Tibial artery (tissue), 4 donors: ENCODE data around the gene ETS2.

Experiments used
- DNase-seq, 2 donors: peaks; one replicate each; pipeline ENCODE4 v3.0.0-alpha.2; 2019
- H3K27ac ChIP-seq, 2 donors: fragments of 200-600 bp; sonication (generic) in 1 of 2; 1 replicate in 1 of 2; 2 replicates in 1 of 2; pipeline ENCODE4 v1.5.1; 2018 to 2019; ENCODE audit warnings: mild to moderate bottlenecking in 1 of 2
- H3K27me3 ChIP-seq, 2 donors: fragments of 200-600 bp; sonication (generic) in 1 of 2; one replicate each; pipeline versions ENCODE4 v1.5.1 to v1.6.0; 2016 to 2019
- H3K36me3 ChIP-seq, 3 donors: fragments of 200-600 bp; sonication (generic) in 2 of 3; one replicate each; pipeline ENCODE4 v1.5.1; 2016 to 2019; ENCODE audit warnings: mild to moderate bottlenecking in 2 of 3
- H3K4me1 ChIP-seq, 4 donors: fragments of 200-600 bp; sonication (generic) in 2 of 4; 1 replicate in 3 of 4; 2 replicates in 1 of 4; pipeline ENCODE4 v1.5.1; 2016 to 2019
- H3K4me3 ChIP-seq, 2 donors: fragments of 200-600 bp; sonication (generic) in 1 of 2; 1 replicate in 1 of 2; 2 replicates in 1 of 2; pipeline ENCODE4 v1.5.1; 2018 to 2019; ENCODE audit warnings: mild to moderate bottlenecking in 2 of 2
- H3K9me3 ChIP-seq, 3 donors: fragments of 200-600 bp; sonication (generic) in 1 of 3; one replicate each; pipeline ENCODE4 v1.5.1; 2016 to 2019
- intact Hi-C: fragments of 100-400 bp; cut with DNase I; formaldehyde crosslinking; loops from one replicate; pipeline ENCODE4 v1.15.0; 2023; ENCODE audit warnings: low total_unique reads
- TF ChIP-seq, protein P1 (sequence below), 2 experiments: fragments of 200-600 bp in 1 of 2; fragments of 450-650 bp in 1 of 2; IDR thresholded peaks; one replicate each; pipeline ENCODE4 v1.5.1; 2017 to 2019; ENCODE audit warnings: antibody characterized with exemption in 2 of 2, mild to moderate bottlenecking in 1 of 2, moderate library complexity in 1 of 2

The ETS2 gene

DNA sequence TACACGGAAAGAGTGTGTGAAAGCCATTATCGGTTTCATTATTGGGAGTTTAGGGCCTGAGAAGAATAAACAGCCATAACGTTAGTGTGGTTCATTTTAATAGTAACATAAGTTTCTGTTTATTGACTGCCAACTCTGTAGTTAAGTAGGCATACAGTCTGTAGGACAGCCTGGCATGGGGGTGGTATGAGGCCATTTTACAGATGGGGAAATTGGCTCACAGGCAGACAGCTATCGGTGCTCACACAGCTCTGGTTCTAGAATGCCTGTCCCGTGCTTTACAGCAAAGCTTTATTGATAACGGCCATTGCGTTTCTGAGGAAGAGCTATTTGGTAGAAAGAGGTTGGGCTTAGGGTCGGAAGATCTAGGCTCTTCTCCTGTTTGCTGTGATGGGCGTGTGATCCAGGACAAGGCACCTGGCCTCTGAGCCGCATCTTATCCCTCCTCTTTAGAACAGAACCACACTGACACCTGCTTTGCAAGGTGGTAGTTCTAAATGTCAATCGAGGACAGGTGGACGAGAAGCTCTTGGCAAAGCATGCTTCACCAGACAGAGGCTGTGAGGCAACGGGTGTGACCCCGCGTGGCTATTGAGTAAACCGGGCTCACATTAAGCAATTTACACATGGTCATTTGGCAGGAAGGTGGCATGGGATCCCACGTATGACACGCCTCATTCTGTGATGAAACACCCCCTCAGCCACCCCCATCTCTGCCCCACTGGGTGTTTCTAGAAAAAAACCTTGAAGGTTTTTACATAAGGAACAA, 14.9 kb downstream of the ETS2 start:
- Histone ChIP-seq H3K27ac (peak overlapping the region; percentile 82 to 86), H3K4me1 (peaks cover 0 to 76% (median 42%) of the 10 kb centered on the region in 4 donors), H3K4me3 (no peak overlapping the region), H3K9me3 (no peaks in the 10 kb centered on the region), H3K27me3 (no peaks in the 10 kb centered on the region), H3K36me3 (peaks cover 70 to 82% (median 81%) of the 10 kb centered on the region in 3 donors)
- intact Hi-C loops, result no loop called here
- TF ChIP-seq, protein P1, sequence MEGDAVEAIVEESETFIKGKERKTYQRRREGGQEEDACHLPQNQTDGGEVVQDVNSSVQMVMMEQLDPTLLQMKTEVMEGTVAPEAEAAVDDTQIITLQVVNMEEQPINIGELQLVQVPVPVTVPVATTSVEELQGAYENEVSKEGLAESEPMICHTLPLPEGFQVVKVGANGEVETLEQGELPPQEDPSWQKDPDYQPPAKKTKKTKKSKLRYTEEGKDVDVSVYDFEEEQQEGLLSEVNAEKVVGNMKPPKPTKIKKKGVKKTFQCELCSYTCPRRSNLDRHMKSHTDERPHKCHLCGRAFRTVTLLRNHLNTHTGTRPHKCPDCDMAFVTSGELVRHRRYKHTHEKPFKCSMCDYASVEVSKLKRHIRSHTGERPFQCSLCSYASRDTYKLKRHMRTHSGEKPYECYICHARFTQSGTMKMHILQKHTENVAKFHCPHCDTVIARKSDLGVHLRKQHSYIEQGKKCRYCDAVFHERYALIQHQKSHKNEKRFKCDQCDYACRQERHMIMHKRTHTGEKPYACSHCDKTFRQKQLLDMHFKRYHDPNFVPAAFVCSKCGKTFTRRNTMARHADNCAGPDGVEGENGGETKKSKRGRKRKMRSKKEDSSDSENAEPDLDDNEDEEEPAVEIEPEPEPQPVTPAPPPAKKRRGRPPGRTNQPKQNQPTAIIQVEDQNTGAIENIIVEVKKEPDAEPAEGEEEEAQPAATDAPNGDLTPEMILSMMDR (IDR thresholded peaks at IDR 0.05), result no peak
- DNase-seq, result no peak

DNA sequence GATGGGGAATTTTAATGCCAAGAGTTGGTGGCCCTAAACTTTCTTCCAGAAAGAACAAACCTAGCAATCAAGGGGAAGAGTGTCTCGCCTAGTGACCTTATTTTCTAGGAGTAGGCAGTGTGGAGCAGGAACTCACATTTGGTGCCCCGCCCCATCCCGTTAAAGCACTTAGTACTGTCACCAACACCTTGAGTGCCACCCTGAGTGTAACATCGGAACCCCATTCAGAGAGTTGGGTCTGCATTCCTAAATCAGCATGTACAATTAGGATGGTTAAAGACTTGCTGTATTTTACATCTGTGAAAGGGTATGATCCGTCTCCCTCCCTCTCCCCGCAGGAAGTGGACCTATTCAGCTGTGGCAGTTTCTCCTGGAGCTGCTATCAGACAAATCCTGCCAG, 15.5 kb downstream of the ETS2 start:
- Histone ChIP-seq H3K27me3 (no peaks in the 10 kb centered on the region), H3K4me3 (no peak overlapping the region), H3K9me3 (no peaks in the 10 kb centered on the region), H3K27ac (peak overlapping the region; percentile 82 to 86), H3K4me1 (peaks cover 0 to 76% (median 42%) of the 10 kb centered on the region in 4 donors), H3K36me3 (peaks cover 68 to 79% (median 79%) of the 10 kb centered on the region in 3 donors)
- intact Hi-C loops, result no loop called here
- TF ChIP-seq, protein P1 (IDR thresholded peaks at IDR 0.05), result no peak
- no peak for DNase-seq

DNA sequence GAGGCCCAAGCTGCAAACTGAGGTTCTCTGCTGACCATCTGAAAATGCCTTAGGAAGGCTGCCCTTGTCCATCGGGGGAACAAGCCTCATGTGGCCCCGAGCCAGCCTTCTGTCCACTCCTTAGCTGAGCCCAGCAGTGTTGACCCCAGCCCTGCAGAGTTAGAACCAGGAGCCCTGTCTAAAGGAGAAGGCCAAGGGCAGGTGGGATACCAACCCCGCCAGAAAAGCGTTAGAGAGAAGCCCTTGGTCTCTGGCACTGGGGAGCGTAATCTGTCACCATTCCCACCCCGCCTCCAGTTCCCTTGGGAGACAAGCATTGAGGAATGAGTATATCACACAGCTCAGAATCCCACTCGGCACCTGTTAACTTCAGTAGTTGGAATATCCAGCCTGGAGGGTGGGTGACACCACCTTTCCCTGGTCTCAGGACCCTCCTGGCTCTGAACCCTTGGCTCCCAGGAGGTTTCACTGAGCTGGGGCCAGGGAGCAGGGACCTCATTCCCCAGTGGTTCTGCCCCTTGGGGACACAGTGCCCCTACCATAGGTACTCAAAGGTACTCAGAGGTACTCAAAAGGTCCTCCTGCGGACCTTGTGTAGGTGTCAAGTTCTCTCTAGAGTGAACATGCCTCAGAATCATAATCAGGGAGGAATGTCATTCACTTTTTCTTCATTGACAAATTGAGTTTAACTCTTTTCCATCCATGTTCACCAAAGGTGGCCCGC, 16.4 kb downstream of the ETS2 start:
- no peak overlapping the region for H3K4me3 ChIP-seq
- TF ChIP-seq, protein P1 (IDR thresholded peaks at IDR 0.05), result no peak
- DNase-seq, result no peak
- peaks cover 0 to 76% (median 42%) of the 10 kb centered on the region in 4 donors for H3K4me1 ChIP-seq
- H3K36me3 ChIP-seq, result peaks cover 59 to 70% (median 70%) of the 10 kb centered on the region in 3 donors
- H3K27me3 ChIP-seq, result no peaks in the 10 kb centered on the region
- intact Hi-C loops, result no loop called here
- peak overlapping the region; percentile 82 to 86 for H3K27ac ChIP-seq
- H3K9me3 ChIP-seq, result no peaks in the 10 kb centered on the region

DNA sequence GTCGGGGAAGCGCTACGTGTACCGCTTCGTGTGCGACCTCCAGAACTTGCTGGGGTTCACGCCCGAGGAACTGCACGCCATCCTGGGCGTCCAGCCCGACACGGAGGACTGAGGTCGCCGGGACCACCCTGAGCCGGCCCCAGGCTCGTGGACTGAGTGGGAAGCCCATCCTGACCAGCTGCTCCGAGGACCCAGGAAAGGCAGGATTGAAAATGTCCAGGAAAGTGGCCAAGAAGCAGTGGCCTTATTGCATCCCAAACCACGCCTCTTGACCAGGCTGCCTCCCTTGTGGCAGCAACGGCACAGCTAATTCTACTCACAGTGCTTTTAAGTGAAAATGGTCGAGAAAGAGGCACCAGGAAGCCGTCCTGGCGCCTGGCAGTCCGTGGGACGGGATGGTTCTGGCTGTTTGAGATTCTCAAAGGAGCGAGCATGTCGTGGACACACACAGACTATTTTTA, 17.1 kb downstream of the ETS2 start:
- TF ChIP-seq, protein P1 (IDR thresholded peaks at IDR 0.05), result no peak
- intact Hi-C loops, result no loop called here
- Histone ChIP-seq H3K36me3 (peaks cover 52 to 64% (median 63%) of the 10 kb centered on the region in 3 donors), H3K27ac (peak overlapping the region; percentile 82 to 86), H3K9me3 (no peaks in the 10 kb centered on the region), H3K4me1 (peaks cover 0 to 72% (median 42%) of the 10 kb centered on the region in 4 donors), H3K27me3 (no peaks in the 10 kb centered on the region), H3K4me3 (no peak overlapping the region)
- DNase-seq, result peak in 1 of 2 donors; percentile 80

- peak overlapping the region; percentile 82 to 86 for H3K27ac ChIP-seq
- no peaks in the 10 kb centered on the region for H3K9me3 ChIP-seq
- H3K27me3 ChIP-seq, result no peaks in the 10 kb centered on the region
- TF ChIP-seq, protein P1 (IDR thresholded peaks at IDR 0.05), result no peak
- H3K4me1 ChIP-seq, result peaks cover 0 to 66% (median 42%) of the 10 kb centered on the region in 4 donors
- intact Hi-C loops, result no loop called here
- no peak for DNase-seq
- peaks cover 43 to 54% (median 54%) of the 10 kb centered on the region in 3 donors for H3K36me3 ChIP-seq
- H3K4me3 ChIP-seq, result peak overlapping the region in 1 of 2 donors; percentile 18
These were observed 18.0 kb downstream of the ETS2 start for GRCh38 chr21:38823737-38824123.
